WTC11 (cell line): Measurements from ENCODE around the gene ZNF35. TPM values are rescaled to one million over a fixed set of nuclear protein-coding genes. Genes with fewer than 3 reads are reported as not detected.

Experiments used
- CREB1 ChIP-seq: sonication (generic); formaldehyde crosslinking; IDR thresholded peaks from 2 replicates; pipeline ENCODE4 v1.8.0; 2023; ENCODE audit warnings: mild to moderate bottlenecking, missing genetic modification reagents
- ETV6 ChIP-seq: sonication (generic); formaldehyde crosslinking; IDR thresholded peaks from 2 replicates; pipeline ENCODE4 v1.8.1; 2022; ENCODE audit warnings: mild to moderate bottlenecking, missing genetic modification reagents
- FOXJ3 ChIP-seq: sonication (generic); formaldehyde crosslinking; IDR thresholded peaks from 2 replicates; pipeline ENCODE4 v1.9.0; 2021; ENCODE audit warnings: missing genetic modification reagents, mild to moderate bottlenecking, borderline replicate concordance
- IRF2 ChIP-seq: sonication (generic); formaldehyde crosslinking; IDR thresholded peaks from 2 replicates; pipeline ENCODE4 v1.8.0; 2022; ENCODE audit warnings: low read depth, missing genetic modification reagents, borderline replicate concordance
- MXD4 ChIP-seq: fragments of 250-450 bp; sonication (Bioruptor Pico); IDR thresholded peaks from 2 replicates; pipeline ENCODE4 v1.8.0; 2021; ENCODE audit warnings: mild to moderate bottlenecking, moderate library complexity, borderline replicate concordance
- OVOL2 ChIP-seq: fragments of 250-450 bp; sonication (Bioruptor Pico); IDR thresholded peaks from 2 replicates; pipeline ENCODE4 v1.9.0; 2021; ENCODE audit warnings: mild to moderate bottlenecking, borderline replicate concordance
- PRRX2 ChIP-seq: fragments of 250-450 bp; sonication (Bioruptor Pico); IDR thresholded peaks from 2 replicates; pipeline ENCODE4 v1.8.0; 2021; ENCODE audit warnings: mild to moderate bottlenecking
- SMAD4 ChIP-seq: sonication (generic); formaldehyde crosslinking; IDR thresholded peaks from 2 replicates; pipeline ENCODE4 v1.8.0; 2022; ENCODE audit warnings: mild to moderate bottlenecking, missing genetic modification reagents
- TCF7 ChIP-seq: sonication (generic); formaldehyde crosslinking; IDR thresholded peaks from 2 replicates; pipeline ENCODE4 v1.8.0; 2022; ENCODE audit warnings: mild to moderate bottlenecking, low read depth, missing genetic modification reagents, moderate library complexity
- TEAD1 ChIP-seq: sonication (generic); formaldehyde crosslinking; IDR thresholded peaks from 2 replicates; pipeline ENCODE4 v1.8.0; 2022; ENCODE audit warnings: mild to moderate bottlenecking, missing genetic modification reagents
- TP53 ChIP-seq: sonication (generic); formaldehyde crosslinking; IDR thresholded peaks from 2 replicates; pipeline ENCODE4 v1.8.1; 2023; ENCODE audit warnings: mild to moderate bottlenecking, missing genetic modification reagents
- ZNF121 ChIP-seq: sonication (generic); formaldehyde crosslinking; IDR thresholded peaks from 2 replicates; pipeline ENCODE4 v1.8.0; 2023; ENCODE audit warnings: missing genetic modification reagents
- ZNF138 ChIP-seq: sonication (generic); formaldehyde crosslinking; conservative IDR thresholded peaks from 2 replicates; pipeline ENCODE4 v1.8.1; 2022; ENCODE audit warnings: mild to moderate bottlenecking, moderate library complexity, missing genetic modification reagents
- ZNF219 ChIP-seq: sonication (generic); formaldehyde crosslinking; IDR thresholded peaks from 2 replicates; pipeline ENCODE4 v1.8.0; 2023; ENCODE audit warnings: missing genetic modification reagents, mild to moderate bottlenecking, borderline replicate concordance
- ZNF263 ChIP-seq: sonication (generic); formaldehyde crosslinking; IDR thresholded peaks from 2 replicates; pipeline ENCODE4 v1.8.1; 2022; ENCODE audit warnings: low read depth, mild to moderate bottlenecking, moderate library complexity, missing genetic modification reagents
- ZNF425 ChIP-seq: fragments of 250-450 bp; sonication (Bioruptor Pico); conservative IDR thresholded peaks from 2 replicates; pipeline ENCODE4 v1.9.0; 2021; ENCODE audit warnings: mild to moderate bottlenecking
- total RNA-seq: library from RNA; stranded (reverse); gene quantifications from 3 replicates; pipeline ENCODE4 v1.2.3, GENCODE V29; 2021
- TF ChIP-seq, protein P1 (sequence below): fragments of 250-450 bp; sonication (Bioruptor Pico); IDR thresholded peaks from 2 replicates; pipeline ENCODE4 v1.9.0; 2021; ENCODE audit warnings: mild to moderate bottlenecking, borderline replicate concordance
- TF ChIP-seq, protein P2 (sequence below): sonication (generic); formaldehyde crosslinking; IDR thresholded peaks from 2 replicates; pipeline ENCODE4 v1.8.1; 2022; ENCODE audit warnings: low read depth, missing genetic modification reagents, borderline replicate concordance
- TF ChIP-seq, protein P3 (sequence below): sonication (generic); formaldehyde crosslinking; IDR thresholded peaks from 2 replicates; pipeline ENCODE4 v1.8.0; 2022; ENCODE audit warnings: missing genetic modification reagents
- TF ChIP-seq, protein P4 (sequence below): sonication (generic); formaldehyde crosslinking; IDR thresholded peaks from 2 replicates; pipeline ENCODE4 v1.8.0; 2022; ENCODE audit warnings: mild to moderate bottlenecking, missing genetic modification reagents
- TF ChIP-seq, protein P5 (sequence below): fragments of 250-450 bp; sonication (Bioruptor Pico); IDR thresholded peaks from 2 replicates; pipeline ENCODE4 v1.8.0; 2021; ENCODE audit warnings: mild to moderate bottlenecking
- TF ChIP-seq, protein P6 (sequence below): sonication (generic); formaldehyde crosslinking; IDR thresholded peaks from 2 replicates; pipeline ENCODE4 v1.8.0; 2022; ENCODE audit warnings: mild to moderate bottlenecking, missing genetic modification reagents

Gene ZNF35
- total RNA-seq, 1 experiment from 2014 or later = 17.2 TPM

- TF ChIP-seq, protein P1, sequence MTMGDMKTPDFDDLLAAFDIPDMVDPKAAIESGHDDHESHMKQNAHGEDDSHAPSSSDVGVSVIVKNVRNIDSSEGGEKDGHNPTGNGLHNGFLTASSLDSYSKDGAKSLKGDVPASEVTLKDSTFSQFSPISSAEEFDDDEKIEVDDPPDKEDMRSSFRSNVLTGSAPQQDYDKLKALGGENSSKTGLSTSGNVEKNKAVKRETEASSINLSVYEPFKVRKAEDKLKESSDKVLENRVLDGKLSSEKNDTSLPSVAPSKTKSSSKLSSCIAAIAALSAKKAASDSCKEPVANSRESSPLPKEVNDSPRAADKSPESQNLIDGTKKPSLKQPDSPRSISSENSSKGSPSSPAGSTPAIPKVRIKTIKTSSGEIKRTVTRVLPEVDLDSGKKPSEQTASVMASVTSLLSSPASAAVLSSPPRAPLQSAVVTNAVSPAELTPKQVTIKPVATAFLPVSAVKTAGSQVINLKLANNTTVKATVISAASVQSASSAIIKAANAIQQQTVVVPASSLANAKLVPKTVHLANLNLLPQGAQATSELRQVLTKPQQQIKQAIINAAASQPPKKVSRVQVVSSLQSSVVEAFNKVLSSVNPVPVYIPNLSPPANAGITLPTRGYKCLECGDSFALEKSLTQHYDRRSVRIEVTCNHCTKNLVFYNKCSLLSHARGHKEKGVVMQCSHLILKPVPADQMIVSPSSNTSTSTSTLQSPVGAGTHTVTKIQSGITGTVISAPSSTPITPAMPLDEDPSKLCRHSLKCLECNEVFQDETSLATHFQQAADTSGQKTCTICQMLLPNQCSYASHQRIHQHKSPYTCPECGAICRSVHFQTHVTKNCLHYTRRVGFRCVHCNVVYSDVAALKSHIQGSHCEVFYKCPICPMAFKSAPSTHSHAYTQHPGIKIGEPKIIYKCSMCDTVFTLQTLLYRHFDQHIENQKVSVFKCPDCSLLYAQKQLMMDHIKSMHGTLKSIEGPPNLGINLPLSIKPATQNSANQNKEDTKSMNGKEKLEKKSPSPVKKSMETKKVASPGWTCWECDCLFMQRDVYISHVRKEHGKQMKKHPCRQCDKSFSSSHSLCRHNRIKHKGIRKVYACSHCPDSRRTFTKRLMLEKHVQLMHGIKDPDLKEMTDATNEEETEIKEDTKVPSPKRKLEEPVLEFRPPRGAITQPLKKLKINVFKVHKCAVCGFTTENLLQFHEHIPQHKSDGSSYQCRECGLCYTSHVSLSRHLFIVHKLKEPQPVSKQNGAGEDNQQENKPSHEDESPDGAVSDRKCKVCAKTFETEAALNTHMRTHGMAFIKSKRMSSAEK = no peak
- TF ChIP-seq ZNF121 (CRISPR knock-in tag) (no peak), TP53 (CRISPR knock-in tag) (peak; percentile 63; the same call in 1 of the 2 replicates), ZNF138 (CRISPR knock-in tag) (no peak), PRRX2 (no peak), ETV6 (CRISPR knock-in tag) (0 out of 2 replicates have a peak, but pooled peaks have one; percentile 51), FOXJ3 (no peak), SMAD4 (CRISPR knock-in tag) (0 out of 2 replicates have a peak, but pooled peaks have one; percentile 19), CREB1 (no peak), ZNF219 (CRISPR knock-in tag) (no peak), MXD4 (CRISPR knock-in tag) (no peak), TEAD1 (CRISPR knock-in tag) (peak; percentile 68), IRF2 (CRISPR knock-in tag) (no peak), ZNF425 (CRISPR knock-in tag) (no peak), ZNF263 (CRISPR knock-in tag) (no peak), OVOL2 (CRISPR knock-in tag) (no peak), TCF7 (no peak)
- TF ChIP-seq, protein P2, sequence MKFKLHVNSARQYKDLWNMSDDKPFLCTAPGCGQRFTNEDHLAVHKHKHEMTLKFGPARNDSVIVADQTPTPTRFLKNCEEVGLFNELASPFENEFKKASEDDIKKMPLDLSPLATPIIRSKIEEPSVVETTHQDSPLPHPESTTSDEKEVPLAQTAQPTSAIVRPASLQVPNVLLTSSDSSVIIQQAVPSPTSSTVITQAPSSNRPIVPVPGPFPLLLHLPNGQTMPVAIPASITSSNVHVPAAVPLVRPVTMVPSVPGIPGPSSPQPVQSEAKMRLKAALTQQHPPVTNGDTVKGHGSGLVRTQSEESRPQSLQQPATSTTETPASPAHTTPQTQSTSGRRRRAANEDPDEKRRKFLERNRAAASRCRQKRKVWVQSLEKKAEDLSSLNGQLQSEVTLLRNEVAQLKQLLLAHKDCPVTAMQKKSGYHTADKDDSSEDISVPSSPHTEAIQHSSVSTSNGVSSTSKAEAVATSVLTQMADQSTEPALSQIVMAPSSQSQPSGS (CRISPR knock-in tag) = no peak
- TF ChIP-seq, protein P3, sequence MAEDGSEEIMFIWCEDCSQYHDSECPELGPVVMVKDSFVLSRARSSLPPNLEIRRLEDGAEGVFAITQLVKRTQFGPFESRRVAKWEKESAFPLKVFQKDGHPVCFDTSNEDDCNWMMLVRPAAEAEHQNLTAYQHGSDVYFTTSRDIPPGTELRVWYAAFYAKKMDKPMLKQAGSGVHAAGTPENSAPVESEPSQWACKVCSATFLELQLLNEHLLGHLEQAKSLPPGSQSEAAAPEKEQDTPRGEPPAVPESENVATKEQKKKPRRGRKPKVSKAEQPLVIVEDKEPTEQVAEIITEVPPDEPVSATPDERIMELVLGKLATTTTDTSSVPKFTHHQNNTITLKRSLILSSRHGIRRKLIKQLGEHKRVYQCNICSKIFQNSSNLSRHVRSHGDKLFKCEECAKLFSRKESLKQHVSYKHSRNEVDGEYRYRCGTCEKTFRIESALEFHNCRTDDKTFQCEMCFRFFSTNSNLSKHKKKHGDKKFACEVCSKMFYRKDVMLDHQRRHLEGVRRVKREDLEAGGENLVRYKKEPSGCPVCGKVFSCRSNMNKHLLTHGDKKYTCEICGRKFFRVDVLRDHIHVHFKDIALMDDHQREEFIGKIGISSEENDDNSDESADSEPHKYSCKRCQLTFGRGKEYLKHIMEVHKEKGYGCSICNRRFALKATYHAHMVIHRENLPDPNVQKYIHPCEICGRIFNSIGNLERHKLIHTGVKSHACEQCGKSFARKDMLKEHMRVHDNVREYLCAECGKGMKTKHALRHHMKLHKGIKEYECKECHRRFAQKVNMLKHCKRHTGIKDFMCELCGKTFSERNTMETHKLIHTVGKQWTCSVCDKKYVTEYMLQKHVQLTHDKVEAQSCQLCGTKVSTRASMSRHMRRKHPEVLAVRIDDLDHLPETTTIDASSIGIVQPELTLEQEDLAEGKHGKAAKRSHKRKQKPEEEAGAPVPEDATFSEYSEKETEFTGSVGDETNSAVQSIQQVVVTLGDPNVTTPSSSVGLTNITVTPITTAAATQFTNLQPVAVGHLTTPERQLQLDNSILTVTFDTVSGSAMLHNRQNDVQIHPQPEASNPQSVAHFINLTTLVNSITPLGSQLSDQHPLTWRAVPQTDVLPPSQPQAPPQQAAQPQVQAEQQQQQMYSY = no peak
- TF ChIP-seq, protein P4, sequence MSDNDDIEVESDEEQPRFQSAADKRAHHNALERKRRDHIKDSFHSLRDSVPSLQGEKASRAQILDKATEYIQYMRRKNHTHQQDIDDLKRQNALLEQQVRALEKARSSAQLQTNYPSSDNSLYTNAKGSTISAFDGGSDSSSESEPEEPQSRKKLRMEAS = peak; percentile 72; the same call in 1 of the 2 replicates
- TF ChIP-seq, protein P5, sequence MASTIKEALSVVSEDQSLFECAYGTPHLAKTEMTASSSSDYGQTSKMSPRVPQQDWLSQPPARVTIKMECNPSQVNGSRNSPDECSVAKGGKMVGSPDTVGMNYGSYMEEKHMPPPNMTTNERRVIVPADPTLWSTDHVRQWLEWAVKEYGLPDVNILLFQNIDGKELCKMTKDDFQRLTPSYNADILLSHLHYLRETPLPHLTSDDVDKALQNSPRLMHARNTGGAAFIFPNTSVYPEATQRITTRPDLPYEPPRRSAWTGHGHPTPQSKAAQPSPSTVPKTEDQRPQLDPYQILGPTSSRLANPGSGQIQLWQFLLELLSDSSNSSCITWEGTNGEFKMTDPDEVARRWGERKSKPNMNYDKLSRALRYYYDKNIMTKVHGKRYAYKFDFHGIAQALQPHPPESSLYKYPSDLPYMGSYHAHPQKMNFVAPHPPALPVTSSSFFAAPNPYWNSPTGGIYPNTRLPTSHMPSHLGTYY = no peak
- TF ChIP-seq, protein P6, sequence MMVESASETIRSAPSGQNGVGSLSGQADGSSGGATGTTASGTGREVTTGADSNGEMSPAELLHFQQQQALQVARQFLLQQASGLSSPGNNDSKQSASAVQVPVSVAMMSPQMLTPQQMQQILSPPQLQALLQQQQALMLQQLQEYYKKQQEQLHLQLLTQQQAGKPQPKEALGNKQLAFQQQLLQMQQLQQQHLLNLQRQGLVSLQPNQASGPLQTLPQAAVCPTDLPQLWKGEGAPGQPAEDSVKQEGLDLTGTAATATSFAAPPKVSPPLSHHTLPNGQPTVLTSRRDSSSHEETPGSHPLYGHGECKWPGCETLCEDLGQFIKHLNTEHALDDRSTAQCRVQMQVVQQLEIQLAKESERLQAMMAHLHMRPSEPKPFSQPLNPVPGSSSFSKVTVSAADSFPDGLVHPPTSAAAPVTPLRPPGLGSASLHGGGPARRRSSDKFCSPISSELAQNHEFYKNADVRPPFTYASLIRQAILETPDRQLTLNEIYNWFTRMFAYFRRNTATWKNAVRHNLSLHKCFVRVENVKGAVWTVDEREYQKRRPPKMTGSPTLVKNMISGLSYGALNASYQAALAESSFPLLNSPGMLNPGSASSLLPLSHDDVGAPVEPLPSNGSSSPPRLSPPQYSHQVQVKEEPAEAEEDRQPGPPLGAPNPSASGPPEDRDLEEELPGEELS (CRISPR knock-in tag) = peak; percentile 30; the same call in 1 of the 2 replicates
These were observed 36.7 kb downstream of the ZNF35 start (continued) for GRCh38 chr3:44685128-44685800.
